ENCODE results near the gene TUT4. TPM values are rescaled to one million over a fixed set of nuclear protein-coding genes. Genes with fewer than 3 reads are reported as not detected.

TUT4 gene
- total and polyA plus RNA-seq, 10 donors = 31.7 to 120 (median 79.2) TPM

GRCh38 chr1:52574594-52574993 lies 21.7 kb upstream of the TUT4 start:
- DNase-seq = no peak

GRCh38 chr1:52572387-52572786 lies 19.5 kb upstream of the TUT4 start:
- intact Hi-C loops (cut with DNase I; ENCODE audit: low total_unique reads) = no loop called here
- WGBS, 5 donors = 97 to 98% (median 97%) methylated on average over 4 of the region's 4 CpGs
- TF ChIP-seq, protein P1, sequence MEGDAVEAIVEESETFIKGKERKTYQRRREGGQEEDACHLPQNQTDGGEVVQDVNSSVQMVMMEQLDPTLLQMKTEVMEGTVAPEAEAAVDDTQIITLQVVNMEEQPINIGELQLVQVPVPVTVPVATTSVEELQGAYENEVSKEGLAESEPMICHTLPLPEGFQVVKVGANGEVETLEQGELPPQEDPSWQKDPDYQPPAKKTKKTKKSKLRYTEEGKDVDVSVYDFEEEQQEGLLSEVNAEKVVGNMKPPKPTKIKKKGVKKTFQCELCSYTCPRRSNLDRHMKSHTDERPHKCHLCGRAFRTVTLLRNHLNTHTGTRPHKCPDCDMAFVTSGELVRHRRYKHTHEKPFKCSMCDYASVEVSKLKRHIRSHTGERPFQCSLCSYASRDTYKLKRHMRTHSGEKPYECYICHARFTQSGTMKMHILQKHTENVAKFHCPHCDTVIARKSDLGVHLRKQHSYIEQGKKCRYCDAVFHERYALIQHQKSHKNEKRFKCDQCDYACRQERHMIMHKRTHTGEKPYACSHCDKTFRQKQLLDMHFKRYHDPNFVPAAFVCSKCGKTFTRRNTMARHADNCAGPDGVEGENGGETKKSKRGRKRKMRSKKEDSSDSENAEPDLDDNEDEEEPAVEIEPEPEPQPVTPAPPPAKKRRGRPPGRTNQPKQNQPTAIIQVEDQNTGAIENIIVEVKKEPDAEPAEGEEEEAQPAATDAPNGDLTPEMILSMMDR (IDR thresholded peaks at IDR 0.05 in 8 of 11, conservative IDR thresholded peaks at IDR 0.05 in 3 of 11) = no peak
- TF ChIP-seq POLR2AphosphoS5 (IDR thresholded peaks at IDR 0.05) (no peak), POLR2A (IDR thresholded peaks at IDR 0.05) (no peak)
- Histone ChIP-seq H3K4me1 (peaks cover 0 to 33% (median 15%) of the 10 kb centered on the region in 6 donors), H3K9me3 (no peaks in the 10 kb centered on the region), H3K4me3 (no peak overlapping the region), H3K36me3 (no peaks in the 10 kb centered on the region), H3K27ac (no peak overlapping the region), H3K27me3 (replicated peaks in 1 of 7) (no peaks in the 10 kb centered on the region)
- DNase-seq = no peak

More at GRCh38 chr1:52574594-52574993, 21.7 kb upstream of the TUT4 start:
- intact Hi-C loops (cut with DNase I; ENCODE audit: low total_unique reads) = no loop called here
- WGBS, 5 donors = 80 to 92% (median 89%) methylated on average over 2 of the region's 2 CpGs
- H3K27ac ChIP-seq = no peak overlapping the region
- H3K36me3 ChIP-seq = no peaks in the 10 kb centered on the region
- H3K9me3 ChIP-seq = no peaks in the 10 kb centered on the region
- H3K4me1 ChIP-seq = peaks cover 0 to 11% (median 5%) of the 10 kb centered on the region in 6 donors
- H3K4me3 ChIP-seq = no peak overlapping the region
- TF ChIP-seq POLR2A (IDR thresholded peaks at IDR 0.05) (no peak), POLR2AphosphoS5 (IDR thresholded peaks at IDR 0.05) (no peak)
- TF ChIP-seq, protein P1 (IDR thresholded peaks at IDR 0.05 in 8 of 11, conservative IDR thresholded peaks at IDR 0.05 in 3 of 11) = no peak
- H3K27me3 ChIP-seq (replicated peaks in 1 of 7) = no peaks in the 10 kb centered on the region

DNA sequence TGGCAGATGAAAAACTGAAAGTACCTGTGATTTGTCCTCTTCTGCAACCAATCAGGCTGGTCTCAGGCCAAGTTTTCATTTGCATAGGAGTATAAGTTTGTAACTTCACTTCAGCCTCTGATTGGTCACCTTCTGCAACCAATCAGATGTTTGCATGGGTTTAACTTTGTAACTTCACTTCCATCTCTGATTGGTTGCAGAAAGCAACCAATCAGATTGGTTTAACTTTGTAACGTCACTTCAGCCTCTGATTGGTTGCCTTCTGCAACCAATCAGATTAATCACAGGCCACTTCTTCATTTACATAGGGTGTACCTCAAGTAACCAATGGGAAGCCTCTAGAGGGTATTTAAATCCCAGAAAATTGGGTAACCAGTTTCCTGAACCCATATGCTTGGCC lies 18.9 kb upstream of the TUT4 start:
- Histone ChIP-seq H3K4me1 (peaks cover 0 to 33% (median 15%) of the 10 kb centered on the region in 6 donors), H3K36me3 (no peaks in the 10 kb centered on the region), H3K27ac (no peak overlapping the region), H3K27me3 (replicated peaks in 1 of 7) (no peaks in the 10 kb centered on the region), H3K4me3 (no peak overlapping the region), H3K9me3 (no peaks in the 10 kb centered on the region)
- WGBS, 5 donors = 56 to 86% (median 67%) methylated on average over 1 of the region's 1 CpG
- intact Hi-C loops (cut with DNase I; ENCODE audit: low total_unique reads) = no loop called here
- no peak for TF ChIP-seq POLR2A (IDR thresholded peaks at IDR 0.05)
- TF ChIP-seq, protein P1 (IDR thresholded peaks at IDR 0.05 in 8 of 11, conservative IDR thresholded peaks at IDR 0.05 in 3 of 11) = no peak
- no peak for TF ChIP-seq POLR2AphosphoS5 (IDR thresholded peaks at IDR 0.05)
- DNase-seq = no peak

GRCh38 chr1:52569449-52570210 lies 16.7 kb upstream of the TUT4 start:
- WGBS, 5 donors = 34 to 47% (median 37%) methylated on average over 7 of the region's 7 CpGs
- intact Hi-C loops (cut with DNase I; ENCODE audit: low total_unique reads) = no loop called here

More at GRCh38 chr1:52569449-52570210, 16.7 kb upstream of the TUT4 start:
- H3K4me3 ChIP-seq = no peak overlapping the region
- no peak for TF ChIP-seq POLR2AphosphoS5 (IDR thresholded peaks at IDR 0.05)
- TF ChIP-seq POLR2A (IDR thresholded peaks at IDR 0.05) = no peak
- TF ChIP-seq, protein P1 (IDR thresholded peaks at IDR 0.05 in 8 of 11, conservative IDR thresholded peaks at IDR 0.05 in 3 of 11) = no peak
- DNase-seq = no peak
- no peaks in the 10 kb centered on the region for H3K9me3 ChIP-seq
- no peaks in the 10 kb centered on the region for H3K36me3 ChIP-seq
- peak overlapping the region in 4 of 8 donors; percentile 15 to 50 (median 36) for H3K27ac ChIP-seq
- peaks cover 0 to 33% (median 15%) of the 10 kb centered on the region in 6 donors for H3K4me1 ChIP-seq
- H3K27me3 ChIP-seq (replicated peaks in 1 of 7) = no peaks in the 10 kb centered on the region
